ENCODE results near the gene SV2C.

Gene SV2C

GRCh38 chr5:76269932-76270610 is 186.9 kb downstream of the SV2C start:
- Histone ChIP-seq H3K27ac (ENCODE audit: low read length) (no peak overlapping the region), H3K27me3 (ENCODE audit: insufficient read depth, low read length) (no peaks in the 10 kb centered on the region), H3K36me3 (ENCODE audit: insufficient read depth, low read depth, low read length) (no peaks in the 10 kb centered on the region), H3K4me1 (ENCODE audit: insufficient read depth, low read length) (no peaks in the 10 kb centered on the region), H3K4me3 (ENCODE audit: low read length) (no peak overlapping the region), H3K9me3 (ENCODE audit: insufficient read depth, low read depth, low read length) (no peaks in the 10 kb centered on the region), H3K9ac (ENCODE audit: low read depth, low read length) (no peak overlapping the region)

- Histone ChIP-seq H3K36me3 (ENCODE audit: insufficient read depth, low read depth, low read length) (no peaks in the 10 kb centered on the region), H3K4me3 (ENCODE audit: low read length) (no peak overlapping the region), H3K4me1 (ENCODE audit: insufficient read depth, low read length) (no peaks in the 10 kb centered on the region), H3K27ac (ENCODE audit: low read length) (no peak overlapping the region), H3K9ac (ENCODE audit: low read depth, low read length) (no peak overlapping the region), H3K27me3 (ENCODE audit: insufficient read depth, low read length) (no peaks in the 10 kb centered on the region), H3K9me3 (ENCODE audit: insufficient read depth, low read depth, low read length) (no peaks in the 10 kb centered on the region)
Measured at GRCh38 chr5:76271836-76272235, 188.7 kb downstream of the SV2C start.

- Histone ChIP-seq H3K9ac (ENCODE audit: low read depth, low read length) (no peak overlapping the region), H3K36me3 (ENCODE audit: insufficient read depth, low read depth, low read length) (no peaks in the 10 kb centered on the region), H3K4me3 (ENCODE audit: low read length) (no peak overlapping the region), H3K27ac (ENCODE audit: low read length) (no peak overlapping the region), H3K9me3 (ENCODE audit: insufficient read depth, low read depth, low read length) (no peaks in the 10 kb centered on the region), H3K27me3 (ENCODE audit: insufficient read depth, low read length) (no peaks in the 10 kb centered on the region), H3K4me1 (ENCODE audit: insufficient read depth, low read length) (peaks cover 3% of the 10 kb centered on the region; the same call in 1 of the 2 replicates)
Measured at GRCh38 chr5:76273206-76273885, 190.2 kb downstream of the SV2C start.

- H3K9me3 ChIP-seq (ENCODE audit: insufficient read depth, low read depth, low read length), result no peaks in the 10 kb centered on the region
- no peaks in the 10 kb centered on the region for H3K36me3 ChIP-seq (ENCODE audit: insufficient read depth, low read depth, low read length)
- no peaks in the 10 kb centered on the region for H3K27me3 ChIP-seq (ENCODE audit: insufficient read depth, low read length)
- peaks cover 5% of the 10 kb centered on the region; the same call in 1 of the 2 replicates for H3K4me1 ChIP-seq (ENCODE audit: insufficient read depth, low read length)
- no peak overlapping the region for H3K4me3 ChIP-seq (ENCODE audit: low read length)
- H3K27ac ChIP-seq (ENCODE audit: low read length), result no peak overlapping the region
- no peak overlapping the region for H3K9ac ChIP-seq (ENCODE audit: low read depth, low read length)
Measured at GRCh38 chr5:76274571-76274970, 191.4 kb downstream of the SV2C start.

- Histone ChIP-seq H3K9ac (ENCODE audit: low read depth, low read length) (no peak overlapping the region), H3K4me3 (ENCODE audit: low read length) (no peak overlapping the region), H3K4me1 (ENCODE audit: insufficient read depth, low read length) (peaks cover 5% of the 10 kb centered on the region; the same call in 1 of the 2 replicates), H3K27me3 (ENCODE audit: insufficient read depth, low read length) (no peaks in the 10 kb centered on the region), H3K9me3 (ENCODE audit: insufficient read depth, low read depth, low read length) (no peaks in the 10 kb centered on the region), H3K36me3 (ENCODE audit: insufficient read depth, low read depth, low read length) (no peaks in the 10 kb centered on the region), H3K27ac (ENCODE audit: low read length) (no peak overlapping the region)
Measured at GRCh38 chr5:76277736-76278135, 194.6 kb downstream of the SV2C start.

- Histone ChIP-seq H3K27me3 (ENCODE audit: insufficient read depth, low read length) (no peaks in the 10 kb centered on the region), H3K4me1 (ENCODE audit: insufficient read depth, low read length) (peaks cover 5% of the 10 kb centered on the region; the same call in 1 of the 2 replicates)
Measured at GRCh38 chr5:76278261-76278789, 195.1 kb downstream of the SV2C start.

GRCh38 chr5:76280494-76280893 is 197.3 kb downstream of the SV2C start:
- no peak overlapping the region for H3K9ac ChIP-seq (ENCODE audit: low read depth, low read length)
- no peaks in the 10 kb centered on the region for H3K36me3 ChIP-seq (ENCODE audit: insufficient read depth, low read depth, low read length)
- no peak overlapping the region for H3K27ac ChIP-seq (ENCODE audit: low read length)
- no peaks in the 10 kb centered on the region for H3K27me3 ChIP-seq (ENCODE audit: insufficient read depth, low read length)
- H3K4me1 ChIP-seq (ENCODE audit: insufficient read depth, low read length), result peaks cover 5% of the 10 kb centered on the region; the same call in 1 of the 2 replicates
- H3K9me3 ChIP-seq (ENCODE audit: insufficient read depth, low read depth, low read length), result no peaks in the 10 kb centered on the region
- no peak overlapping the region for H3K4me3 ChIP-seq (ENCODE audit: low read length)

More at GRCh38 chr5:76278261-76278789, 195.1 kb downstream of the SV2C start:
- Histone ChIP-seq H3K9ac (ENCODE audit: low read depth, low read length) (no peak overlapping the region), H3K4me3 (ENCODE audit: low read length) (no peak overlapping the region), H3K27ac (ENCODE audit: low read length) (no peak overlapping the region), H3K36me3 (ENCODE audit: insufficient read depth, low read depth, low read length) (no peaks in the 10 kb centered on the region), H3K9me3 (ENCODE audit: insufficient read depth, low read depth, low read length) (no peaks in the 10 kb centered on the region)

- Histone ChIP-seq H3K4me3 (ENCODE audit: low read length) (no peak overlapping the region), H3K27me3 (ENCODE audit: insufficient read depth, low read length) (no peaks in the 10 kb centered on the region), H3K36me3 (ENCODE audit: insufficient read depth, low read depth, low read length) (no peaks in the 10 kb centered on the region), H3K9me3 (ENCODE audit: insufficient read depth, low read depth, low read length) (no peaks in the 10 kb centered on the region), H3K9ac (ENCODE audit: low read depth, low read length) (no peak overlapping the region), H3K27ac (ENCODE audit: low read length) (no peak overlapping the region), H3K4me1 (ENCODE audit: insufficient read depth, low read length) (no peaks in the 10 kb centered on the region; the same call in 1 of the 2 replicates)
Measured at GRCh38 chr5:76283670-76284069, 200.5 kb downstream of the SV2C start.

GRCh38 chr5:76289692-76290091 is 206.5 kb downstream of the SV2C start:
- no peaks in the 10 kb centered on the region; the same call in 1 of the 2 replicates for H3K4me1 ChIP-seq (ENCODE audit: insufficient read depth, low read length)

GRCh38 chr5:76290321-76290757 is 207.2 kb downstream of the SV2C start:
- no peaks in the 10 kb centered on the region for H3K36me3 ChIP-seq (ENCODE audit: insufficient read depth, low read depth, low read length)
- H3K27ac ChIP-seq (ENCODE audit: low read length), result no peak overlapping the region
- H3K4me3 ChIP-seq (ENCODE audit: low read length), result no peak overlapping the region
- H3K27me3 ChIP-seq (ENCODE audit: insufficient read depth, low read length), result no peaks in the 10 kb centered on the region
- no peak overlapping the region for H3K9ac ChIP-seq (ENCODE audit: low read depth, low read length)
- H3K4me1 ChIP-seq (ENCODE audit: insufficient read depth, low read length), result peaks cover under 1% of the 10 kb centered on the region; the same call in 1 of the 2 replicates
- no peaks in the 10 kb centered on the region for H3K9me3 ChIP-seq (ENCODE audit: insufficient read depth, low read depth, low read length)

More at GRCh38 chr5:76289692-76290091, 206.5 kb downstream of the SV2C start:
- Histone ChIP-seq H3K9ac (ENCODE audit: low read depth, low read length) (no peak overlapping the region), H3K4me3 (ENCODE audit: low read length) (no peak overlapping the region), H3K36me3 (ENCODE audit: insufficient read depth, low read depth, low read length) (no peaks in the 10 kb centered on the region), H3K27ac (ENCODE audit: low read length) (no peak overlapping the region), H3K9me3 (ENCODE audit: insufficient read depth, low read depth, low read length) (no peaks in the 10 kb centered on the region), H3K27me3 (ENCODE audit: insufficient read depth, low read length) (no peaks in the 10 kb centered on the region)

- Histone ChIP-seq H3K27me3 (ENCODE audit: insufficient read depth, low read length) (no peaks in the 10 kb centered on the region), H3K4me1 (ENCODE audit: insufficient read depth, low read length) (peaks cover 8% of the 10 kb centered on the region; the same call in 1 of the 2 replicates), H3K4me3 (ENCODE audit: low read length) (no peak overlapping the region), H3K27ac (ENCODE audit: low read length) (no peak overlapping the region), H3K36me3 (ENCODE audit: insufficient read depth, low read depth, low read length) (no peaks in the 10 kb centered on the region), H3K9me3 (ENCODE audit: insufficient read depth, low read depth, low read length) (no peaks in the 10 kb centered on the region), H3K9ac (ENCODE audit: low read depth, low read length) (no peak overlapping the region)
Measured at GRCh38 chr5:76291305-76292077, 208.3 kb downstream of the SV2C start.

Data from iPS-20b (cell line).